Astrocyte (in vitro differentiated cells and primary cell): Measurements from ENCODE around the gene TMPRSS3.

ENCODE experiments used
- EZH2 ChIP-seq: IDR thresholded peaks from 2 replicates; pipeline ENCODE4 v1.6.1; 2012; ENCODE audit warnings: mild to moderate bottlenecking, low read length, inconsistent platforms; ENCODE audit not compliant: insufficient read depth
- TF ChIP-seq, protein P1 (sequence below): IDR thresholded peaks from 2 replicates; pipeline ENCODE4 v1.5.1; 2011; ENCODE audit warnings: low read depth, mild to moderate bottlenecking, inconsistent platforms, low read length, moderate library complexity; ENCODE audit not compliant: insufficient read depth

DNA sequence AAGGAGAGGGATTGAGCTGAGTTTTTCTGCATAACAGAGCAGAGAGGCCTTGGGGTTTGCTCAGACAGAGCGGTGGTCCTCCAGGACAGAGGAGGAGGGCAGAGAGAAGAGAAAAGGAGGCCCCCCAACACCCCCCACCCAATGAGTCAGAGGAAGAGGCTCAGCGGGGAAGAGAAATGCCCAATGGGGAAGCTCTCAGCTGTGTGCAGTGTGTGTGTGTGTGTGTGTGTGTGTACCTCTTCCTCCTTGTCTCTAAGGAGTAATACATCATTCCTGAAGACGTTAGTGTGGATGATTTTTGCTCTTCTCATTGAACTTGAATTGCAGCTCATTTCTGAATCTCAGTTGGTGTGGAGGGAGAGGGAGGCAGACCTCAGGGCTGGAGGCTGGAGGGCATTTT is 8.7 kb downstream of the TMPRSS3 start:
- TF ChIP-seq, protein P1, sequence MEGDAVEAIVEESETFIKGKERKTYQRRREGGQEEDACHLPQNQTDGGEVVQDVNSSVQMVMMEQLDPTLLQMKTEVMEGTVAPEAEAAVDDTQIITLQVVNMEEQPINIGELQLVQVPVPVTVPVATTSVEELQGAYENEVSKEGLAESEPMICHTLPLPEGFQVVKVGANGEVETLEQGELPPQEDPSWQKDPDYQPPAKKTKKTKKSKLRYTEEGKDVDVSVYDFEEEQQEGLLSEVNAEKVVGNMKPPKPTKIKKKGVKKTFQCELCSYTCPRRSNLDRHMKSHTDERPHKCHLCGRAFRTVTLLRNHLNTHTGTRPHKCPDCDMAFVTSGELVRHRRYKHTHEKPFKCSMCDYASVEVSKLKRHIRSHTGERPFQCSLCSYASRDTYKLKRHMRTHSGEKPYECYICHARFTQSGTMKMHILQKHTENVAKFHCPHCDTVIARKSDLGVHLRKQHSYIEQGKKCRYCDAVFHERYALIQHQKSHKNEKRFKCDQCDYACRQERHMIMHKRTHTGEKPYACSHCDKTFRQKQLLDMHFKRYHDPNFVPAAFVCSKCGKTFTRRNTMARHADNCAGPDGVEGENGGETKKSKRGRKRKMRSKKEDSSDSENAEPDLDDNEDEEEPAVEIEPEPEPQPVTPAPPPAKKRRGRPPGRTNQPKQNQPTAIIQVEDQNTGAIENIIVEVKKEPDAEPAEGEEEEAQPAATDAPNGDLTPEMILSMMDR = no peak
- TF ChIP-seq EZH2 = no peak
